HepG2 (cell line): ENCODE measurements around the gene GGA3. TPM values are rescaled to one million over a fixed set of nuclear protein-coding genes. Genes with fewer than 3 reads are reported as not detected.

Source experiments
- ARHGAP35 ChIP-seq: sonication (generic); formaldehyde crosslinking; IDR thresholded peaks from 2 replicates; pipeline ENCODE4 v1.9.0; 2022; ENCODE audit warnings: mild to moderate bottlenecking, inconsistent platforms, moderate library complexity, missing genetic modification reagents, borderline replicate concordance
- BRCA1 ChIP-seq: sonication (generic); formaldehyde crosslinking; IDR thresholded peaks from 2 replicates; pipeline ENCODE4 v1.4.0; 2020; ENCODE audit warnings: missing genetic modification reagents
- E2F1 ChIP-seq: sonication (generic); formaldehyde crosslinking; IDR thresholded peaks from 2 replicates; pipeline ENCODE4 v1.5.0; 2020; ENCODE audit warnings: missing genetic modification reagents
- FOSL1 ChIP-seq: sonication (generic); formaldehyde crosslinking; IDR thresholded peaks from 2 replicates; pipeline ENCODE4 v1.9.0; 2021; ENCODE audit warnings: missing genetic modification reagents, borderline replicate concordance
- KIAA2018 ChIP-seq: sonication (generic); formaldehyde crosslinking; IDR thresholded peaks from 2 replicates; pipeline ENCODE4 v1.5.0; 2020; ENCODE audit warnings: mild to moderate bottlenecking, missing genetic modification reagents, borderline replicate concordance
- KLF6 ChIP-seq: IDR thresholded peaks from 2 replicates; pipeline ENCODE4 v1.8.0; 2016; ENCODE audit warnings: missing biosample characterization, missing genetic modification reagents
- MXD3 ChIP-seq: IDR thresholded peaks from 2 replicates; pipeline ENCODE4 v1.6.1; 2016; ENCODE audit warnings: mild to moderate bottlenecking, missing biosample characterization, missing genetic modification reagents
- NCOR1 ChIP-seq: fragments of 200-600 bp; sonication (generic); IDR thresholded peaks from 2 replicates; pipeline ENCODE4 v1.7.0; 2017; ENCODE audit warnings: antibody characterized with exemption, low read length, borderline replicate concordance
- PATZ1 ChIP-seq: sonication (generic); formaldehyde crosslinking; IDR thresholded peaks from 2 replicates; pipeline ENCODE4 v1.4.0; 2020; ENCODE audit warnings: missing genetic modification reagents
- PREB ChIP-seq: sonication (generic); formaldehyde crosslinking; IDR thresholded peaks from 2 replicates; pipeline ENCODE4 v1.4.0; 2020; ENCODE audit warnings: missing genetic modification reagents
- XRCC5 ChIP-seq: fragments of 200-400 bp; formaldehyde crosslinking; optimal IDR thresholded peaks from 2 replicates; pipeline ENCODE3; 2017; ENCODE audit warnings: mild to moderate bottlenecking, low read length
- ZNF12 ChIP-seq: sonication (generic); formaldehyde crosslinking; IDR thresholded peaks from 2 replicates; pipeline ENCODE4 v1.5.0; 2020; ENCODE audit warnings: missing genetic modification reagents
- ZNF251 ChIP-seq: sonication (generic); formaldehyde crosslinking; IDR thresholded peaks from 2 replicates; pipeline ENCODE4 v1.9.0; 2021; ENCODE audit warnings: mild to moderate bottlenecking, missing genetic modification reagents
- ZNF335 ChIP-seq: sonication (generic); formaldehyde crosslinking; IDR thresholded peaks from 2 replicates; pipeline ENCODE4 v1.4.0; 2020; ENCODE audit warnings: missing genetic modification reagents
- ZNF33A ChIP-seq: sonication (generic); formaldehyde crosslinking; IDR thresholded peaks from 2 replicates; pipeline ENCODE4 v1.5.1; 2020; ENCODE audit warnings: missing genetic modification reagents, mild to moderate bottlenecking, moderate library complexity, borderline replicate concordance
- ZNF432 ChIP-seq: sonication (generic); formaldehyde crosslinking; IDR thresholded peaks from 2 replicates; pipeline ENCODE4 v1.5.0; 2020; ENCODE audit warnings: missing genetic modification reagents, mild to moderate bottlenecking, borderline replicate concordance
- polyA plus RNA-seq, 8 experiments: library from polyadenylated mRNA; depleted of rRNA in 3 of 8; stranded (reverse) in 7 of 8; unstranded in 1 of 8; fragments of >200 nt; fragmentation: Illumina TruSeq in 4 of 8; extraction: Trizol in 4 of 8; gene quantifications; 2 replicates each; pipeline versions ENCODE4 v1.2.1 to v1.2.3, GENCODE V29; 2011 to 2016; ENCODE audit warnings: low read depth in 4 of 8, missing spikeins in 1 of 8, mixed read lengths in 1 of 8; ENCODE audit not compliant: insufficient read depth in 1 of 8
- total RNA-seq, 5 experiments: library from RNA; depleted of rRNA; stranded (reverse); fragments of >200 nt; fragmentation: Illumina TruSeq; extraction: Trizol; gene quantifications; 2 replicates each; pipeline ENCODE4 v1.2.3, GENCODE V29; 2016; ENCODE audit warnings: low read depth in 1 of 5

GGA3 gene
- total and polyA plus RNA-seq, 2 of the 13 experiments (the other 11 are each of a cell fraction or from before 2014, with no cell fraction given) = 28.4 to 43.7 TPM

- TF ChIP-seq KIAA2018 (no peak), ZNF33A (CRISPR knock-in tag) (no peak), PATZ1 (no peak; the same call in 1 of the 2 replicates), E2F1 (CRISPR knock-in tag) (no peak), BRCA1 (CRISPR knock-in tag) (no peak), ZNF335 (CRISPR knock-in tag) (no peak), FOSL1 (CRISPR knock-in tag) (no peak), MXD3 (CRISPR knock-in tag) (no peak), KLF6 (no peak), NCOR1 (no peak), XRCC5 (no peak), PREB (no peak), ARHGAP35 (CRISPR knock-in tag) (no peak), ZNF251 (CRISPR knock-in tag) (0 out of 2 replicates have a peak, but pooled peaks have one; percentile 21), ZNF12 (CRISPR knock-in tag) (no peak), ZNF432 (no peak)
Observed at GRCh38 chr17:75271955-75272847, 10.8 kb upstream of the GGA3 start (continued).
